K562 (cell line): ENCODE results near the gene PCDHGB1. TPM values are rescaled to one million over a fixed set of nuclear protein-coding genes. Genes with fewer than 3 reads are reported as not detected.

Experiments used
- ATAC-seq: fragments of 200-7000 bp; cut with Tn5 transposase; 3 replicates; pipeline ENCODE4 v1.9.1; 2020; ENCODE audit warnings: moderate library complexity
- BruUV-seq: library from RNA; stranded (reverse); fragments of 400-500 nt; replicated peaks from 2 replicates; lab custom pipeline; 2021; lab: Mats Ljungman, UMichigan
- CTCF ChIA-PET: fragments of 300-600 bp; formaldehyde crosslinking; extraction: SDS; loops from one replicate; lab custom pipeline; 2021; ENCODE audit warnings: low intra/inter-chr PET ratio; lab: Yijun Ruan, JAX
- POLR2A ChIA-PET: fragments of 300-600, 350-650 bp; sonication (Branson Sonifier 250); formaldehyde crosslinking; extraction: SDS; loops from one replicate; lab custom pipeline; 2021; ENCODE audit warnings: antibody characterized with exemption, inconsistent platforms; lab: Yijun Ruan, JAX
- DNase-seq, 4 experiments: peaks; one replicate each; pipeline versions ENCODE4 v3.0.0 to v3.0.0-alpha.2; 2011 to 2018; ENCODE audit warnings: low spot score in 3 of 4, mixed read lengths in 3 of 4; ENCODE audit errors: extremely low read depth in 1 of 4
- FAIRE-seq: peaks from 2 replicates; lab custom pipeline; 2011; peaks lifted over from hg19 to GRCh38; lab: Jason Lieb, UNC
- H2AFZ ChIP-seq: 2 replicates; pipeline ENCODE4 v1.6.0; 2011; ENCODE audit warnings: low read depth, low read length, control low read depth, inconsistent platforms
- H3K27ac ChIP-seq: fragments of 200-600 bp; 3 replicates; pipeline ENCODE4 v1.8.0; 2011; ENCODE audit warnings: low read depth, mild to moderate bottlenecking, control low read depth, inconsistent platforms, low read length, moderate library complexity, mixed read lengths; ENCODE audit errors: extremely low read depth
- H3K27me3 ChIP-seq, 2 experiments: fragments of 300-600 bp in 1 of 2; 2 replicates in 1 of 2; 3 replicates in 1 of 2; pipeline versions ENCODE4 v1.6.0 to v1.8.0; 2011; ENCODE audit warnings: inconsistent platforms in 2 of 2, low read length in 2 of 2, mild to moderate bottlenecking in 1 of 2, mixed read lengths in 1 of 2, moderate library complexity in 1 of 2; ENCODE audit not compliant: control insufficient read depth in 2 of 2, insufficient read depth in 2 of 2
- H3K36me3 ChIP-seq: fragments of 300-600 bp; 3 replicates; pipeline ENCODE4 v1.8.0; 2011; ENCODE audit warnings: mild to moderate bottlenecking, low read length, inconsistent platforms; ENCODE audit not compliant: control insufficient read depth, insufficient read depth
- H3K4me1 ChIP-seq, 2 experiments: fragments of 200-600 bp in 1 of 2; replicated peaks in 1 of 2; 2 replicates in 1 of 2; 3 replicates in 1 of 2; pipeline versions ENCODE4 v1.5.1 to v1.8.0; 2011; ENCODE audit warnings: inconsistent platforms in 2 of 2, low read length in 2 of 2, mild to moderate bottlenecking in 1 of 2, mixed read lengths in 1 of 2, moderate library complexity in 1 of 2; ENCODE audit not compliant: control insufficient read depth in 2 of 2, insufficient read depth in 2 of 2
- H3K4me2 ChIP-seq: 2 replicates; pipeline ENCODE4 v1.6.1; 2011; ENCODE audit warnings: low read length, control low read depth, inconsistent platforms, mixed read lengths; ENCODE audit not compliant: insufficient read depth
- H3K4me3 ChIP-seq: fragments of 200-600 bp; sonication (generic), shearing (Covaris generic); 2 replicates; pipeline ENCODE4 v1.5.1; 2016; ENCODE audit warnings: control low read depth, inconsistent platforms
- H3K79me2 ChIP-seq: fragments of 200-600 bp; 3 replicates; pipeline ENCODE4 v1.8.0; 2011; ENCODE audit warnings: low read length, inconsistent platforms; ENCODE audit not compliant: control insufficient read depth, insufficient read depth
- H3K9ac ChIP-seq, 2 experiments: 2 replicates each; pipeline versions ENCODE4 v1.6.0 to v1.6.1; 2011; ENCODE audit warnings: low read depth in 2 of 2, low read length in 2 of 2, control low read depth in 1 of 2, inconsistent platforms in 1 of 2, mild to moderate bottlenecking in 1 of 2, mixed read lengths in 1 of 2; ENCODE audit not compliant: insufficient read depth in 1 of 2
- H3K9me1 ChIP-seq: one replicate; pipeline ENCODE4 v1.6.0; 2011; ENCODE audit warnings: inconsistent platforms, mild to moderate bottlenecking, low read length, moderate library complexity; ENCODE audit not compliant: control insufficient read depth, insufficient read depth
- H3K9me3 ChIP-seq: replicated peaks from 2 replicates; pipeline ENCODE4 v1.5.1; 2011; ENCODE audit warnings: low read depth, low read length, inconsistent platforms; ENCODE audit not compliant: control insufficient read depth, insufficient read depth
- H4K20me1 ChIP-seq: replicated peaks from 2 replicates; pipeline ENCODE4 v1.6.1; 2011; ENCODE audit warnings: low read length, inconsistent platforms, mixed read lengths; ENCODE audit not compliant: control insufficient read depth, insufficient read depth
- ELF4 ChIP-seq: fragments of 450-650 bp; formaldehyde crosslinking; IDR thresholded peaks from 2 replicates; pipeline ENCODE4 v1.4.0; 2022; ENCODE audit warnings: missing genetic modification characterization
- MXD1 ChIP-seq: fragments of 250-450 bp; sonication (Bioruptor Pico); IDR thresholded peaks from 2 replicates; pipeline ENCODE4 v1.8.0; 2021; ENCODE audit warnings: borderline replicate concordance, mild to moderate bottlenecking, moderate library complexity; ENCODE audit not compliant: poor library complexity, severe bottlenecking
- TBP ChIP-seq: optimal IDR thresholded peaks from 2 replicates; pipeline ENCODE3; 2011; ENCODE audit warnings: low read depth, low read length, improper control_type of control experiment
- ZNF644 ChIP-seq: fragments of 200-800 bp; sonication (Bioruptor generic); IDR thresholded peaks from 2 replicates; pipeline ENCODE4 v1.6.1; 2016; ENCODE audit warnings: low read depth, missing genetic modification characterization, missing compliant biosample characterization
- ZNF75A ChIP-seq: fragments of 450-650 bp; formaldehyde crosslinking; IDR thresholded peaks from 2 replicates; pipeline ENCODE4 v1.4.0; 2020; ENCODE audit warnings: mild to moderate bottlenecking
- ZNF76 ChIP-seq: fragments of 250-450 bp; sonication (Bioruptor Pico); IDR thresholded peaks from 2 replicates; pipeline ENCODE4 v1.4.0; 2020; ENCODE audit warnings: mild to moderate bottlenecking, moderate library complexity, borderline replicate concordance
- WGBS: fragments of 100-300 bp; shearing (Covaris generic); methylation state at CpG from one replicate; pipeline ENCODE4 v1.1.6; 2016; ENCODE audit warnings: low coverage, mixed read lengths; ENCODE audit not compliant: insufficient coverage; ENCODE audit errors: missing lambda C conversion rate; 5-methylcytosine and 5-hydroxymethylcytosine counted together
- in situ Hi-C: fragments of 300-500 bp; cut with MboI; formaldehyde crosslinking; loops from 4 replicates; pipeline ENCODE4 v1.15.0; 2018; ENCODE audit warnings: inconsistent platforms, mixed read lengths
- intact Hi-C: fragments of 100-400 bp; cut with micrococcal nuclease; formaldehyde crosslinking; loops from 2 replicates; pipeline ENCODE4 v1.14.2; 2022
- polyA plus RNA-seq, 8 experiments: library from polyadenylated mRNA; depleted of rRNA in 4 of 8; stranded (reverse) in 5 of 8; unstranded in 3 of 8; fragments of >200 nt; fragmentation: Nextera tagmentation in 2 of 8; fragmentation: Illumina TruSeq in 1 of 8; extraction: Ambion mirVana in 2 of 8; extraction: Trizol in 1 of 8; gene quantifications; 2 replicates each; pipeline versions ENCODE4 v1.2.1 to v1.2.3, GENCODE V29; 2011 to 2014; ENCODE audit warnings: inconsistent platforms in 1 of 8, missing spikeins in 1 of 8
- total RNA-seq, 7 experiments: library from RNA; depleted of rRNA in 6 of 7; stranded (reverse); fragments of >200 nt in 6 of 7; fragmentation: Illumina TruSeq in 2 of 7; extraction: Trizol in 2 of 7; gene quantifications; 2 replicates each; pipeline versions ENCODE4 v1.2.1 to v1.2.3, GENCODE V29; 2011 to 2021; ENCODE audit warnings: low replicate concordance in 1 of 7

PCDHGB1 gene
- total and polyA plus RNA-seq, 9 of the 15 experiments (the other 6 are each of a cell fraction or from before 2014, with no cell fraction given): 0.06 to 0.20 (median 0.07) TPM; not detected in 2

- intact Hi-C loops (no loop called here), in situ Hi-C loops (no loop called here)
- 5% methylated on average over 40 of the region's 46 CpGs for WGBS
- Histone ChIP-seq H4K20me1 (no peaks in the 10 kb centered on the region), H3K4me2 (no peak overlapping the region), H3K9me1 (no peaks in the 10 kb centered on the region), H3K9ac (0 out of 4 replicates have a peak overlapping the region, but pooled peaks of 1 of the 2 experiments have one; percentile 20), H3K36me3 (no peaks in the 10 kb centered on the region), H3K79me2 (no peaks in the 10 kb centered on the region), H3K4me1 (peaks cover 0 to 12% of the 10 kb centered on the region in 2 experiments; a peak in 1 of 5 replicates), H3K27ac (no peak overlapping the region), H2AFZ (no peak overlapping the region), H3K9me3 (no peaks in the 10 kb centered on the region), H3K4me3 (no peak overlapping the region), H3K27me3 (peaks cover 16 to 41% of the 10 kb centered on the region in 2 experiments)
- no peak for ATAC-seq
- POLR2A ChIA-PET: no interaction called here
- DNase-seq: no peak
- CTCF ChIA-PET: no interaction called here
- BruUV-seq: no TSS peak
- no peak for FAIRE-seq
- TF ChIP-seq ZNF75A (CRISPR knock-in tag) (0 out of 2 replicates have a peak, but pooled peaks have one; percentile 64), MXD1 (CRISPR knock-in tag) (no peak), ELF4 (CRISPR knock-in tag) (no peak), TBP (no peak), ZNF644 (tag) (no peak), ZNF76 (CRISPR knock-in tag) (no peak)
These were observed 16.4 kb downstream of the PCDHGB1 start for GRCh38 chr5:141366016-141366896.
